ENCODE data around the gene ADAMTS16. TPM values are rescaled to one million over a fixed set of nuclear protein-coding genes. Genes with fewer than 3 reads are reported as not detected.
A peak's percentile ranks its signal among the peaks of the same experiment; 100 is the strongest.

The ADAMTS16 gene
- total RNA-seq, 4 donors from 2014 or later, result not detected

DNA sequence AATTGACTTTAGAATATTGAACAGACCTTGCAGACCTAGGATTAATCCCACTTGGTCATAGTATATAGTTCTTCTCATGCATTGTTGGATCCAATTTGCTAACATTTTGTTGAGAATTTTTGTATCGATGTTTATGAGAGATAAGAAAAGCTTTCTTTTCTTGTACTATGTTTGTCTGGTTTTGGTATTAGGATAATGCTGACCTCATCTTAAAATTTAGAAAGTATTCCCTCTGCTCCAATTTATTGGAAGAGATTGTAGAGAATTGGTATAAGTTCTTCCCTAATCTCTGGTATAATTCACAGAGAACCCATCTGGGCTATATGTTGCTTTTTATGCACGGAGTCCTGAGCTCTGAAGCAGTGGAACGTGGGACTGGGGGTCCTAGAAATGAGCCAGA is 67.7 kb downstream of the ADAMTS16 start:
- DNase-seq, result no peak
- Histone ChIP-seq H3K27ac (no peak overlapping the region), H3K4me3 (no peak overlapping the region), H3K9me3 (no peaks in the 10 kb centered on the region), H3K27me3 (no peaks in the 10 kb centered on the region), H3K36me3 (no peaks in the 10 kb centered on the region), H3K4me1 (peaks cover 0 to 3% of the 10 kb centered on the region in 2 donors)
- no peak for ATAC-seq
- no peak for TF ChIP-seq CTCF (IDR thresholded peaks at IDR 0.05 in 4 of 5, conservative IDR thresholded peaks at IDR 0.05 in 1 of 5)
- TF ChIP-seq POLR2A (IDR thresholded peaks at IDR 0.05), result no peak
- in situ Hi-C loops (cut with MboI; ENCODE audit: low sequenced_read_pairs in 4 of 4) (no loop called here), intact Hi-C loops (cut with DNase I; ENCODE audit: low total_unique reads) (loop anchor here (5.0 kb wide), 1 partner anchor 134 kb away; no protein-coding TSS in a partner anchor)

GRCh38 chr5:5209089-5209488 is 69.0 kb downstream of the ADAMTS16 start:
- peaks cover 0 to 3% of the 10 kb centered on the region in 2 donors for H3K4me1 ChIP-seq
- ATAC-seq (peak; percentile 86 to 91), DNase-seq (peak in 1 of 2 donors; percentile 17)
- no peaks in the 10 kb centered on the region for H3K36me3 ChIP-seq
- no peaks in the 10 kb centered on the region for H3K9me3 ChIP-seq
- H3K4me3 ChIP-seq, result peak overlapping the region in 1 of 4 donors; percentile 30
- TF ChIP-seq POLR2A (IDR thresholded peaks at IDR 0.05) (no peak), CTCF (IDR thresholded peaks at IDR 0.05 in 4 of 5, conservative IDR thresholded peaks at IDR 0.05 in 1 of 5) (no peak)
- H3K27me3 ChIP-seq, result no peaks in the 10 kb centered on the region
- H3K27ac ChIP-seq, result peak overlapping the region in 3 of 4 donors; percentile 55 to 58 (median 56)
- in situ Hi-C loops (cut with MboI; ENCODE audit: low sequenced_read_pairs in 4 of 4) (no loop called here), intact Hi-C loops (cut with DNase I; ENCODE audit: low total_unique reads) (loop anchor here (5.0 kb wide), 1 partner anchor 133 kb away; no protein-coding TSS in a partner anchor)

- DNase-seq (no peak), ATAC-seq (peak; percentile 61 to 69)
- Histone ChIP-seq H3K36me3 (no peaks in the 10 kb centered on the region), H3K27ac (peak overlapping the region in 3 of 4 donors; percentile 55 to 58 (median 56)), H3K4me1 (peaks cover 0 to 3% of the 10 kb centered on the region in 2 donors), H3K9me3 (no peaks in the 10 kb centered on the region), H3K4me3 (peak overlapping the region in 1 of 4 donors; percentile 30), H3K27me3 (no peaks in the 10 kb centered on the region)
- TF ChIP-seq POLR2A (IDR thresholded peaks at IDR 0.05), result no peak
- no peak for TF ChIP-seq CTCF (IDR thresholded peaks at IDR 0.05 in 4 of 5, conservative IDR thresholded peaks at IDR 0.05 in 1 of 5)
- intact Hi-C loops (cut with DNase I; ENCODE audit: low total_unique reads) (loop anchor here (5.0 kb wide), 1 partner anchor 133 kb away; no protein-coding TSS in a partner anchor), in situ Hi-C loops (cut with MboI; ENCODE audit: low sequenced_read_pairs in 4 of 4) (no loop called here)
Measured at GRCh38 chr5:5209510-5210286, 69.6 kb downstream of the ADAMTS16 start.

DNA sequence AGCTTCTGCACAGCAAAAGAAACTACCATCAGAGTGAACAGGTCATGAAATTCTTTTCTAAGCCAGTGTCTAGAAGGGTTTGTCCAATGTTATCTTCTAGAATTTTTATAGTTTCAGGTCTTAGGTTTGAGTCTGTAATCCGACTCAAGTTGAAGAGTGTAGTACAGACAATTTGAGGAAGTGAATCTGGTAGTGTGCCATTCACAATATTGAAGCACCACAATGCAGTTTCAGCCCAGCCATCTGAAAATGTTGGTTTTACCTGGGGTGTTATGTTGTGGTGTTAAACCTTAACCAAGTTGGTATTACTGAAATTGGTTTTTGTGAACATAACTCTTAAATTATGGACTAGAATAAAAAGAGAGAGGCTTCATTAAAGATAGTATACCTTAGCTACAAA is 77.2 kb downstream of the ADAMTS16 start:
- Histone ChIP-seq H3K36me3 (no peaks in the 10 kb centered on the region), H3K27ac (no peak overlapping the region), H3K4me1 (peaks cover 12 to 13% of the 10 kb centered on the region in 2 donors), H3K4me3 (no peak overlapping the region), H3K9me3 (no peaks in the 10 kb centered on the region), H3K27me3 (no peaks in the 10 kb centered on the region)
- no peak for TF ChIP-seq CTCF (IDR thresholded peaks at IDR 0.05 in 4 of 5, conservative IDR thresholded peaks at IDR 0.05 in 1 of 5)
- TF ChIP-seq POLR2A (IDR thresholded peaks at IDR 0.05), result no peak
- no peak for ATAC-seq
- no peak for DNase-seq
- in situ Hi-C loops (cut with MboI; ENCODE audit: low sequenced_read_pairs in 4 of 4) (no loop called here), intact Hi-C loops (cut with DNase I; ENCODE audit: low total_unique reads) (no loop called here)
